IMR-90 (cell line): ENCODE results near the gene ZCCHC7. TPM values are rescaled to one million over a fixed set of nuclear protein-coding genes. Genes with fewer than 3 reads are reported as not detected.

Source experiments
- ATAC-seq: fragments of 200-7000 bp; cut with Tn5 transposase; 2 replicates; pipeline ENCODE4 v1.9.1; 2020; ENCODE audit warnings: low read depth, mild to moderate bottlenecking, moderate library complexity
- BruUV-seq: library from RNA; stranded (reverse); fragments of 400-500 nt; replicated peaks from 2 replicates; lab custom pipeline; 2021; lab: Mats Ljungman, UMichigan
- CTCF ChIA-PET: fragments of 300-600 bp; formaldehyde crosslinking; extraction: SDS; loops from one replicate; lab custom pipeline; 2021; ENCODE audit warnings: antibody characterized with exemption; lab: Yijun Ruan, JAX
- POLR2A ChIA-PET: fragments of 300-600 bp; sonication (Branson Sonifier 250); formaldehyde crosslinking; loops from one replicate; lab custom pipeline; 2022; ENCODE audit warnings: antibody characterized with exemption; ENCODE audit not compliant: unreplicated experiment; lab: Charles Lee
- DNase-seq: peaks from one replicate; pipeline ENCODE4 v3.0.0; 2013
- H2AFZ ChIP-seq: replicated peaks from 2 replicates; pipeline ENCODE3; 2013; ENCODE audit warnings: low read length, mild to moderate bottlenecking; ENCODE audit not compliant: poor library complexity
- H2AK5ac ChIP-seq: 2 replicates; pipeline ENCODE4 v1.6.1; 2013; ENCODE audit warnings: low read depth, low read length, inconsistent platforms
- H2AK9ac ChIP-seq: replicated peaks from 2 replicates; pipeline ENCODE3; 2013; ENCODE audit warnings: mild to moderate bottlenecking, low read depth, low read length, moderate library complexity; ENCODE audit not compliant: poor library complexity
- H2BK120ac ChIP-seq: 2 replicates; pipeline ENCODE4 v1.6.1; 2013; ENCODE audit warnings: low read depth, low read length, inconsistent platforms
- H2BK15ac ChIP-seq: 3 replicates; pipeline ENCODE4 v1.6.1; 2013; ENCODE audit warnings: low read depth, low read length, inconsistent platforms
- H2BK20ac ChIP-seq: 2 replicates; pipeline ENCODE4 v1.6.1; 2013; ENCODE audit warnings: low read depth, mild to moderate bottlenecking, inconsistent platforms, low read length, moderate library complexity
- H2BK5ac ChIP-seq: 2 replicates; pipeline ENCODE4 v1.6.1; 2013; ENCODE audit warnings: mild to moderate bottlenecking, low read depth, low read length, inconsistent platforms; ENCODE audit not compliant: poor library complexity, severe bottlenecking
- H3K14ac ChIP-seq: replicated peaks from 2 replicates; pipeline ENCODE4 v1.6.1; 2013; ENCODE audit warnings: low read depth, low read length, inconsistent platforms
- H3K18ac ChIP-seq: 2 replicates; pipeline ENCODE4 v1.6.1; 2013; ENCODE audit warnings: low read depth, low read length, control low read depth
- H3K23ac ChIP-seq: 2 replicates; pipeline ENCODE4 v1.6.1; 2013; ENCODE audit warnings: low read depth, low read length, inconsistent platforms
- H3K27ac ChIP-seq: 2 replicates; pipeline ENCODE4 v1.5.1; 2013; ENCODE audit warnings: mild to moderate bottlenecking, control low read depth, low read length; ENCODE audit not compliant: insufficient read depth
- H3K27me3 ChIP-seq: 2 replicates; pipeline ENCODE4 v1.6.1; 2013; ENCODE audit warnings: low read length; ENCODE audit not compliant: control insufficient read depth, insufficient read depth
- H3K36me3 ChIP-seq: 2 replicates; pipeline ENCODE4 v1.6.1; 2013; ENCODE audit warnings: low read length, mixed read lengths; ENCODE audit not compliant: control insufficient read depth, insufficient read depth
- H3K4ac ChIP-seq: 2 replicates; pipeline ENCODE4 v1.6.1; 2013; ENCODE audit warnings: low read depth, low read length, inconsistent platforms
- H3K4me1 ChIP-seq: 2 replicates; pipeline ENCODE4 v1.6.1; 2013; ENCODE audit warnings: low read length, mixed read lengths; ENCODE audit not compliant: control insufficient read depth, insufficient read depth
- H3K4me2 ChIP-seq: 2 replicates; pipeline ENCODE4 v1.6.1; 2013; ENCODE audit warnings: low read depth, mild to moderate bottlenecking, control low read depth, low read length, moderate library complexity
- H3K4me3 ChIP-seq: 2 replicates; pipeline ENCODE4 v1.5.1; 2013; ENCODE audit warnings: low read depth, mild to moderate bottlenecking, control low read depth, low read length, moderate library complexity; ENCODE audit not compliant: insufficient read depth
- H3K56ac ChIP-seq: 2 replicates; pipeline ENCODE4 v1.6.1; 2013; ENCODE audit warnings: low read length, inconsistent platforms; ENCODE audit not compliant: insufficient read depth; ENCODE audit errors: extremely low read depth
- H3K79me1 ChIP-seq, 2 experiments: 2 replicates each; pipeline ENCODE4 v1.6.1; 2013; ENCODE audit warnings: low read length in 2 of 2, inconsistent platforms in 1 of 2, low read depth in 1 of 2
- H3K9ac ChIP-seq: 2 replicates; pipeline ENCODE4 v1.6.1; 2013; ENCODE audit warnings: low read depth, low read length, control low read depth
- H3K9me1 ChIP-seq: 2 replicates; pipeline ENCODE4 v1.6.1; 2013; ENCODE audit warnings: low read length, inconsistent platforms; ENCODE audit not compliant: insufficient read depth
- H3K9me3 ChIP-seq: 2 replicates; pipeline ENCODE4 v1.6.1; 2013; ENCODE audit warnings: low read length; ENCODE audit not compliant: control insufficient read depth, insufficient read depth
- H4K20me1 ChIP-seq: 2 replicates; pipeline ENCODE4 v1.6.1; 2013; ENCODE audit warnings: low read length, inconsistent platforms; ENCODE audit not compliant: insufficient read depth
- H4K5ac ChIP-seq: 2 replicates; pipeline ENCODE4 v1.6.1; 2013; ENCODE audit warnings: mild to moderate bottlenecking, low read depth, low read length, control low read depth
- H4K8ac ChIP-seq, 2 experiments: 2 replicates each; pipeline ENCODE4 v1.6.1; 2013; ENCODE audit warnings: low read depth in 2 of 2, low read length in 2 of 2, control low read depth in 1 of 2, inconsistent platforms in 1 of 2
- H4K91ac ChIP-seq: 2 replicates; pipeline ENCODE4 v1.6.1; 2013; ENCODE audit warnings: low read depth, low read length, inconsistent platforms; ENCODE audit not compliant: insufficient read depth
- BHLHE40 ChIP-seq: fragments of 150-350 bp; IDR thresholded peaks from 2 replicates; pipeline ENCODE4 v1.6.1; 2016; ENCODE audit warnings: mild to moderate bottlenecking, low read depth, low read length
- CEBPB ChIP-seq: IDR thresholded peaks from 2 replicates; pipeline ENCODE4 v1.6.1; 2012; ENCODE audit warnings: low read depth, low read length, improper control_type of control experiment
- FOS ChIP-seq: fragments of 150-350 bp; IDR thresholded peaks from 2 replicates; pipeline ENCODE4 v1.6.1; 2016; ENCODE audit warnings: low read depth, low read length
- NFE2L2 ChIP-seq: fragments of 150-350 bp; IDR thresholded peaks from 2 replicates; pipeline ENCODE4 v1.6.1; 2016; ENCODE audit warnings: low read depth, mild to moderate bottlenecking, low read length
- whole genome bisulfite sequencing, 2 experiments: methylation state at CpG; one replicate each; pipeline versions ENCODE4 v1.1.5 to v1.1.7; 2013; ENCODE audit warnings: missing lambda C conversion rate in 2 of 2; ENCODE audit not compliant: insufficient read length in 1 of 2; ENCODE audit errors: extremely low coverage in 2 of 2; 5-methylcytosine and 5-hydroxymethylcytosine counted together
- dilution Hi-C: fragments of 300-500 bp; cut with HindIII; formaldehyde crosslinking; loops from one replicate; pipeline ENCODE4 v1.14.3; 2018; ENCODE audit warnings: low sequenced_read_pairs; ENCODE audit not compliant: unreplicated experiment
- in situ Hi-C: fragments of 300-500 bp; cut with MboI; formaldehyde crosslinking; loops from 3 replicates; pipeline ENCODE4 v1.14.3; 2019; ENCODE audit warnings: low sequenced_read_pairs, inconsistent platforms, mixed read lengths
- intact Hi-C: fragments of 100-400 bp; cut with micrococcal nuclease; formaldehyde crosslinking; loops from 2 replicates; pipeline ENCODE4 v1.10.0; 2022
- polyA plus RNA-seq, 3 experiments: library from polyadenylated mRNA; depleted of rRNA; stranded (reverse); fragments of >200 nt; gene quantifications; 2 replicates each; pipeline ENCODE4 v1.2.3, GENCODE V29; 2012; ENCODE audit warnings: low replicate concordance in 1 of 3
- total RNA-seq: library from RNA; depleted of rRNA; stranded (reverse); fragments of >200 nt; gene quantifications from 2 replicates; pipeline ENCODE4 v1.2.3, GENCODE V29; 2012

ZCCHC7 gene
- total and polyA plus RNA-seq, 2 of the 4 experiments (the other 2 are of a cell fraction), result 13.6 to 28.7 TPM

DNA sequence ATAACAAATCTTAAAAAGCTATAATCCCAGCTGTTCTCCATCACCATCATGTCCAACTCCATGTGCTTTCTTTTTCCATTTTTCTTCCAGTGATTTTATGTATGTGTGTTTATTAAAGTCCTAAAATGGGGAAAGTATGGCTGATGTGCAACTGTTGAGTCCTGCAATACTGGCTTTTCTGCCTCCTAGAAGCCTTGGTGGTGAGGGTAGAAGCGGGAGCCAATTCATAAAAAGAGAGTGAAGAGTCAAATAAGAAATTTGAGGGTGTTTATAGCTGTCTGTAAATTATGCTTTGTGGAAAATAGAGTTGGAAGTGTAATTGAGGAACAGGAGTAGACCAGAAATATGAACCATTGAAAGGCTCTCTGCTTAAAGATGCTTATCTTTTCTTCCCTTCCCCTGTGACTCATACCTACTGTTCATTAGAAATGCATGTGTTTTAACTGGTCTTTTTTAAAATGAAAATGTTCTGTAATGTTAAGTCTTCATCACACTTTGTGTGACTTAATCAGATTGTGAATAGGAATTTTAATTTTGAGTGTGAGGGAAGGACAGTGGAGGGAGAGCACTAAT is 80.1 kb downstream of the ZCCHC7 start:
- no peaks in the 10 kb centered on the region for H3K9me3 ChIP-seq
- no peak overlapping the region for H2BK15ac ChIP-seq
- no peaks in the 10 kb centered on the region for H3K9me1 ChIP-seq
- DNase-seq (peak; percentile 70), ATAC-seq (peak; percentile 86)
- TF ChIP-seq CEBPB (no peak), FOS (peak; percentile 68), BHLHE40 (no peak), NFE2L2 (no peak)
- no peak overlapping the region for H3K4ac ChIP-seq
- intact Hi-C loops (loop anchor here (10.0 kb wide), 1 partner anchor 54 kb away; no protein-coding TSS in a partner anchor), dilution Hi-C loops (no loop called here), in situ Hi-C loops (no loop called here)
- H2AFZ ChIP-seq, result no peak overlapping the region
- BruUV-seq, result no TSS peak
- WGBS, 2 experiments, result no CpG with 5 or more reads among the region's 1 CpG
- no peak overlapping the region for H2BK120ac ChIP-seq
- ChIA-PET POLR2A (no interaction called here), CTCF (no interaction called here)
- no peak overlapping the region for H2BK20ac ChIP-seq
- no peak overlapping the region for H2AK5ac ChIP-seq
- H4K5ac ChIP-seq, result no peak overlapping the region
- no peak overlapping the region for H3K4me3 ChIP-seq
- H3K79me1 ChIP-seq, result peaks cover 9 to 30% of the 10 kb centered on the region in 2 experiments; a peak in 3 of 4 replicates
- H3K36me3 ChIP-seq, result no peaks in the 10 kb centered on the region
- H3K4me2 ChIP-seq, result peak overlapping the region; percentile 58; the same call in 1 of the 2 replicates
- peak overlapping the region; percentile 50 for H2BK5ac ChIP-seq
- no peak overlapping the region for H4K8ac ChIP-seq
- peaks cover 13% of the 10 kb centered on the region for H4K20me1 ChIP-seq
- H3K27me3 ChIP-seq, result no peaks in the 10 kb centered on the region
- H3K27ac ChIP-seq, result no peak overlapping the region
- H3K23ac ChIP-seq, result no peak overlapping the region
- H4K91ac ChIP-seq, result no peak overlapping the region
- H3K9ac ChIP-seq, result no peak overlapping the region
- no peak overlapping the region for H3K18ac ChIP-seq
- peaks cover 5% of the 10 kb centered on the region for H3K4me1 ChIP-seq
- H2AK9ac ChIP-seq, result no peak overlapping the region
- 0 out of 2 replicates have a peak overlapping the region, but pooled peaks have one; percentile 56 for H3K14ac ChIP-seq
- no peak overlapping the region for H3K56ac ChIP-seq
